Measurements from ENCODE around the gene SWI5. TPM values are rescaled to one million over a fixed set of nuclear protein-coding genes. Genes with fewer than 3 reads are reported as not detected.

The SWI5 gene
- total RNA-seq, 4 donors from 2014 or later = 18.2 to 27.5 (median 24.5) TPM

- Histone ChIP-seq H3K9me3 (no peaks in the 10 kb centered on the region), H3K27me3 (no peaks in the 10 kb centered on the region), H3K27ac (no peak overlapping the region), H3K36me3 (peaks cover 0 to 6% of the 10 kb centered on the region in 2 donors), H3K4me1 (peaks cover 0 to 6% (median 0%) of the 10 kb centered on the region in 3 donors), H3K4me3 (no peak overlapping the region)
- 91 to 95% methylated on average over 4 to 11 of the region's 20 CpGs for WGBS, 2 donors (ENCODE audit: low coverage in 1 of 2)
- TF ChIP-seq EP300 (IDR thresholded peaks at IDR 0.05) (no peak), CTCF (IDR thresholded peaks at IDR 0.05) (no peak), POLR2A (IDR thresholded peaks at IDR 0.05) (no peak)
- no peak for ATAC-seq
Measured at GRCh38 chr9:128298535-128299482, 22.7 kb downstream of the SWI5 start.

GRCh38 chr9:128304136-128304970, 28.3 kb downstream of the SWI5 start:
- no peaks in the 10 kb centered on the region for H3K4me1 ChIP-seq
- H3K36me3 ChIP-seq = peaks cover 0 to 19% of the 10 kb centered on the region in 2 donors
- H3K27me3 ChIP-seq = no peaks in the 10 kb centered on the region
- peak; percentile 22 for ATAC-seq
- no peaks in the 10 kb centered on the region for H3K9me3 ChIP-seq
- TF ChIP-seq POLR2AphosphoS5 (IDR thresholded peaks at IDR 0.05) (no peak), POLR2A (IDR thresholded peaks at IDR 0.05) (no peak), EP300 (IDR thresholded peaks at IDR 0.05) (no peak), CTCF (IDR thresholded peaks at IDR 0.05) (no peak)
- WGBS, 2 donors (ENCODE audit: low coverage in 1 of 2) = 66 to 74% methylated on average over 6 to 7 of the region's 9 CpGs
- H3K27ac ChIP-seq = no peak overlapping the region
- no peak overlapping the region for H3K4me3 ChIP-seq

- no peak for ATAC-seq
- Histone ChIP-seq H3K4me1 (no peaks in the 10 kb centered on the region), H3K27me3 (no peaks in the 10 kb centered on the region), H3K36me3 (peaks cover 0 to 24% of the 10 kb centered on the region in 2 donors), H3K9me3 (no peaks in the 10 kb centered on the region), H3K4me3 (no peak overlapping the region), H3K27ac (no peak overlapping the region)
- WGBS, 2 donors (ENCODE audit: low coverage in 1 of 2) = 33% methylated on average over 5 of the region's 5 CpGs; no CpG with 5 or more reads in 1 of the 2 donors
- TF ChIP-seq CTCF (IDR thresholded peaks at IDR 0.05) = no peak
- no peak for TF ChIP-seq POLR2AphosphoS5 (IDR thresholded peaks at IDR 0.05)
- no peak for TF ChIP-seq POLR2A (IDR thresholded peaks at IDR 0.05)
- no peak for TF ChIP-seq EP300 (IDR thresholded peaks at IDR 0.05)
Measured at GRCh38 chr9:128304971-128305288, 28.9 kb downstream of the SWI5 start.

GRCh38 chr9:128309551-128309950, 33.5 kb downstream of the SWI5 start:
- H3K27me3 ChIP-seq = no peaks in the 10 kb centered on the region
- no peaks in the 10 kb centered on the region for H3K9me3 ChIP-seq
- H3K36me3 ChIP-seq = peaks cover 0 to 67% of the 10 kb centered on the region in 2 donors
- H3K4me3 ChIP-seq = no peak overlapping the region
- no peak for ATAC-seq
- TF ChIP-seq POLR2AphosphoS5 (IDR thresholded peaks at IDR 0.05) (no peak), POLR2A (IDR thresholded peaks at IDR 0.05) (no peak), CTCF (IDR thresholded peaks at IDR 0.05) (no peak), EP300 (IDR thresholded peaks at IDR 0.05) (no peak)
- H3K27ac ChIP-seq = no peak overlapping the region
- no peaks in the 10 kb centered on the region for H3K4me1 ChIP-seq
- 83 to 95% methylated on average over 1 to 3 of the region's 16 CpGs for WGBS, 2 donors (ENCODE audit: low coverage in 1 of 2)
